Measurements from ENCODE around the gene ALKAL2.
A peak's percentile ranks its signal among the peaks of the same experiment; 100 is the strongest.

The ALKAL2 gene

DNA sequence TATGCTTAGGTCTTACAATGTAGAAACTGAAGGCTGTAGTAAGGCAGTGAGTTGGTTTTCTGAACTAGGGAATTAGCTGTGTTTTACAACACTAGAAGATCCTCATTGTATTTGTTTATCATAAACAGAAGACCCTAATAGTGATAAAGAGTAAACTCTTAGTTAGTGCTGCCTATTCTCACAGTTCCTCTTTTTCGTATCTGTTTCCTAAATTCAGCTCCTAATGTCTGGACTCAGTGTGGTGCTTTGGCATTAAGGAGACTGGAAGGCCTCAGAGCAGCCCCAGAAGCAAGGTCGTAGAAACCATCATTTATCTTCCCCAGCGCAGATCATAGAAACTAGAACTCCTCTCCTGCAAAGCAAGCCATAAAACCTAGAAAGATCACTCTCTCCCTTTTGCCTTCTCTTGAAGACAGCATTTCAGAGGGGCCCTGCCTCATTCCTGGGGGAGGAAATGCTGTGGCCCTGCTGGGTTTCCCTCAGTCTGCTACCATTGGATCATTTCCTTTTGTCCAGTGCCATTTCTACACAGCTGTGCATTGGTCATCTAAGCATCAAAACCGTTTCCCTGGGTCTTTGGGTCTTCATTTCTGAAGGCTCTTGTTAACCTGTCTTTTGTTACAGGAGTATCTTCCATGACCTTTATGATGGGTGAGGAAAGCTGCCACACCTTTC is 18.4 kb downstream of the ALKAL2 start:
- no peak for DNase-seq

DNA sequence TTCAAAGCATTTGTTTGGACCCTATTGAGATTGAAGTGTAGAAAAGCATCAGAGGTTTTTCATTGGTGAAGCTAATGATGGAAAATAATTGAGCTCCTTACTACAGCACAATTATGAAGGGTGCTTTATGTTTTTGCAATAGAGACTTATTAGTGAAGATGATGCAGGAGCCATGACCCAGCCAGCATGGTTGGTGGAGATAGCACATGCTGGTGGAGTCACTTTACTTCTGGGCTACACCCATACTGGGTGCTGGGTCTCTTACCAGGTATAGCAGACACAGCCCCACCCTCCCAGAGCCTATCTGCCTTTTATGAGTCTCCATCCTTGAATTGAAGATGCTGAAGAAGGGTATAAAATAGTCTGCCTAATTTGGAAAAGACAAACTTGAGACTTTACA is 19.6 kb downstream of the ALKAL2 start:
- DNase-seq: no peak

DNA sequence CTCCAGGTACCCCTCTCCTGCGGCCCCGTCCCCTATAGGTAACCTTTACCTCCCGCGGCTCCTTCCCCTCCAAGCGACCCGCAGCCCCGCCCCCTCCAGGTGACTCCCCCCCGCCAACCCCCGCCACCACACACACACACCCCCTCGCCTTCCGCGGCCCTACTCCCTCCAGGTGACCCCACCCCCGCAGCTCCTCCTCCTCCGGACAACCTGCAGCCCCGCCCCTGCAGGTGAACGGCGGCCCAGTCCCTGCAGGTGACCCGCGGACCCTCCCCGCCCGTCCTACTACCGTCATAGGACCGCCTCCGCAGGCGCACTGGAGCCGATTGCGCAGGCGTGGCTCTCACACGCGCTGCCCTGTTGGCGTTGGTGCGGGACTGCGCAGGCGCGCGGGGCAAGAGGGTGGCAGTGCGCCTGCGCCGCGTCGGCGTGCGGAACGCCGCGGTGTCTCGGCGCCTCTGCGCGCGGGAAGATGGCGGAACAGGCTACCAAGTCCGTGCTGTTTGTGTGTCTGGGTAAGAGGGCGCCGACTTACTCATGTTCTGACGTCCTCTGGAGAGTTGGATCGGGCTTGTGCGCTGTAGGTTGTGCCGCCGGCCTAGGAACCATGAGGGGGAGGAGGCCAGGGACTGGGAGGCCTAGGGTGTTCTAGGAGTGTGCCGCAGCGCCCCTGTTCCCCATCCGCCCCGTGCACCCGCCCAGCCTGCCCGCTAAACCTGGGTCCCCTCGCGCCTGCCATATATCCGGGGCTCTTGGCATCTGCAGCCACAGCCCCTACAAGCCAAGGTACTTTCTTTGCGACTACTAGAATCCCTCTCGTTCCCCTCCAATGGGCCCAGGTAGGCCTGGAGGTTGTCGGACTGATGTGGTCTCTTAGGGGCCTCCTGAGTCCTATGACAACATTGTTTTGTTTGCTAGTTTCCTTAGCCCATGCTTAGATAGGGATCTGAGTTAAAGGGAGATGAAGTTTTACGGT is 23.1 kb downstream of the ALKAL2 start, which contains the start of gene ACP1:
Gene ACP1, plus strand, starts transcription at position 455 of the 976 bp plus-strand sequence. Its CDS starts 18 bp downstream, at position 473.
- DNase-seq: peak; percentile 91

DNA sequence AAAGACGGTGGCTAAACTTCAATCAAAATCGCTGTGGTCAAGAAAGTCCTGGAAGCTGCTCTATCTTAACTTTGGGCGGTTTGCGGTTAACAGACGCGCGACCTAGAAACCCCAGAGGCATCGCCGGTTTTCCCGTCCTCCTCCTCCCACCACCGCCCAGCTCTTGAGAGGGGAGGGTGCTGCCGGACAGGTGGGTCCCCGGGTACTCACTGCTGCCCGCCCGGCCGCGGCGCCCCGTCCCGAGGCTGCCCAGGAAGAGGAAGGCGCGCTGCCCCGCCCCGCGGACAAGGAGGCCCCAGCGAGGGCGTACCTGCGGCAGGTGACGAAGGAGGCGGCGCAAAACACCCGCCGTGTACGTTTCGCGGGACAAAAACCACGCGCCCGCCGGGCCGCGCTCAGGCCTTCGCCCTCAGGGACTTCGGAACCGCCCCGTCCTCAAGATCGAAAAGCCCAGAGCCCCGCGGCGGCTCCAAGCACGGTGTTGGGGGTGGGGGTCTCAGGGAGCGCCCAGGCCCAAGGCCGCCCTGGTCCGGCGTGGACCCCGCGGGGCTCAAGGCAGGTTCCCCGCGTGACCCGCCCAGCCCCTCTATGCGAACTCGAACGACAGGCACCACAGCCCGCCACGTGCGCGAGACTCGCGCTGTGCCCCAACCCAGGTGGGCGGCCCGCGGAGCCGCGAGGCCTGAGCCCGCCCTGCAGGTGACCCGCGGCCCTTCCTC is 24.0 kb downstream of the ALKAL2 start, which contains the start of gene SH3YL1:
Gene SH3YL1, minus strand, starts transcription at position 259 of the 719 bp plus-strand sequence. Its CDS starts 48 bp downstream, at position 211.
- DNase-seq: no peak

GRCh38 chr2:263022-263738 is 24.7 kb downstream of the ALKAL2 start:
- no peak for DNase-seq

DNA sequence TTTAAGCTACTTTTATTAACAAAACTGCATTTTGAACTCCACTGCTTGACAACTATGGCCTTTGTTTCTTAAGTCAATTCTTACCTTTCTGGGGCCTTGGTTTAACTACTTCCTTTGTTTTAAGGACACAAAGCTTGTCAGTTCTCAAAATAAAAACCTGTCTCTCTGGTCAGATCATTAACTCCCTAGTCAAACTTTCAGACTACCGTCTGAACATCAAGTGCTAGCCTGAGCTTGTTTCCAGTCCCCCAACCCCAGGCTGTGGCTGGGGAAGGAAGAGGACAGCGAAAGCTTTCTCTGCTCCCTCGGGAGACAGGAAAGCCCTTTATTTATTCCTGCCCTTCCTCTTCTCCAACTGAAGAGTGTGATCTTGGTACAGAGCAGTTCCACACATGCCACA is 25.8 kb downstream of the ALKAL2 start:
- DNase-seq: no peak

DNA sequence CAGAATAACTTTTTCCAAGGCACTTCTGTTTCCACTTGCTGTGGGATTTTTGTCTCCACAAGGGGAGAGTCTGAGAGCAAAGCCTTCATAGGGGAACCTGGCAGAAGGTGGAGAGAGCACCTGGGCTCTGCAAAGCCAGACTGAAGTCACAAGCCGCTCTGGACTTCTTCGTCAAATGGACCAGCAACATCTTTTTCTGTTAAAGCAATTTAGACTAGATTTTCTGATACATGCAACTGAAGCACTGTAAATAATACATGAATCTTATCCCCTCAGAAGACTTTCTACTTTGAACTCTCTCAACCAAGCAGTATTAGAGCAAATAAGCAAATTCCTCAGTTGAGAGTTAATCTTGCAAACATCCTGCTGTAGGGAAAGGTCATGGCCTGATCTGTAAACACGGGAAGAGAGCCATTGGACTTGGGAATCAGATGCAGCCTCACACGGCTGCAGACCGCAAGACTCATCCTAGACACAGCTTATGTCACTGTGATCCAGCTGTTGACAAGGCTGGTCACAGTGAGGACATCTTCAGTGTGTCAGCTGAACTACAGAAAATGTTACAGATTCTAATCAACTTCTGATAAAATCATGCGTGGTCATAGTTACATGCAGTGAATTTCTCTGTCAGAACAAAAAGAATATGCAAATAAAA is 27.3 kb downstream of the ALKAL2 start:
- DNase-seq: peak; percentile 67

DNA sequence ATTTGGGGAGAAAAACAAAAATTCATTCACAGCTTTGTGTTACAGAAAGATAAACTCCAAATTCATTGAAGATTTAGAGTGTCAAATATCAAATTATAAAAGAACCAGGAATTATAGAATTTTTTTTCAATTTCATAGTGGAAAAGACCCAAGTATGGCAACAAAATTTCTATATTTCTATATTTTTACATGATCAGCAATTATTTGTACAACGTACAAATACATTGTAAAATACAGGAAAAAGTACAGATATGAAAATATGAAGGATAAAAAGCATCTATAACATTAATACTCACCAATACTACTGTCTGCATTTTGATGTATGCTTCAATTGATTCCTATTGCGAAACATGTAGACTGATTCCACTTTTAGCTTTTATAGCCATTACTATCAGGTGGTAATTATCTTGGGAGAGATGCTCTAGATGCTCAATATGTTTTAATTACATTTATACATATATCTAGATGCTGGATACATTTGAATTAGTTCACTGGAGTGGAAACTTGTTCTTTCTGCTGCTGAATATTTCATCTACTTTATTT is 28.0 kb downstream of the ALKAL2 start:
- no peak for DNase-seq

- no peak for DNase-seq
These were observed 29.0 kb downstream of the ALKAL2 start for GRCh38 chr2:258933-259332.

DNA sequence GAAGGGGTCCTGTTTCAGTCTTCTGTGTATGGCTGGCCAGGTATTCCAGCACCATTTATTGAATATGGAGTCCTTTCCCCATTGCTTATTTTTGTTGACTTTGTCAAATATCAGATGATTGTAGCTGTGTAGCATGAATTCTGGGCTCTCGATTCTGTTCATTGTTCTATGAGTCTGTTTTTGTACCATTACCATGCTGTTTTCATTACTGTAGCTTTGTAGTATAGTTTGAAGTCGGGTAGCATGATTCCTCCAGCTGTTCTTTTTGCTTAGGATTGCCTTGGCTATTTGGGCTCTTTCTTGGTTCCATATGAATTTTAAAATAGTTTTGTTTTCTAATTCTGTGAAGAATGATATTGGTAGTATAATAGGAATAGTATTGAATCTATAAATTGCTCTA is 30.0 kb downstream of the ALKAL2 start:
- DNase-seq: no peak

DNA sequence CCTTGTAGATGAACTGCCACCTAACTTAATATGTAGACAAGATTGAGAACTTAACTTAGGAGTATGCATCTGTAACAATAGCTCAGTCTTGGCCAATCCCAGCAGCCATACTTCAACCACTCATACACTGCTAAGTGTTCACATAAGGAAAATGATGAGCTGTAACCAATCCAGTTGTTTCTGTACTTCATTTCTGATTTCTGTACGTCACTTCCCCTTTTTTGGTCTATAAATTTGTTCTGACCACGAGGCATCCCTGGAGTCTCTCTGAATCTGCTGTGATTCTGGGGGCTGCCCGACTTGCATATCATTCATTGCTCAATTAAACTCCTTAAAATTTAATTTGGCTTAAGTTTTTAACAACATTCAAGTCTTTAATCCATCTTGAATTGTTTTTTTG is 30.5 kb downstream of the ALKAL2 start:
- DNase-seq: no peak

DNA sequence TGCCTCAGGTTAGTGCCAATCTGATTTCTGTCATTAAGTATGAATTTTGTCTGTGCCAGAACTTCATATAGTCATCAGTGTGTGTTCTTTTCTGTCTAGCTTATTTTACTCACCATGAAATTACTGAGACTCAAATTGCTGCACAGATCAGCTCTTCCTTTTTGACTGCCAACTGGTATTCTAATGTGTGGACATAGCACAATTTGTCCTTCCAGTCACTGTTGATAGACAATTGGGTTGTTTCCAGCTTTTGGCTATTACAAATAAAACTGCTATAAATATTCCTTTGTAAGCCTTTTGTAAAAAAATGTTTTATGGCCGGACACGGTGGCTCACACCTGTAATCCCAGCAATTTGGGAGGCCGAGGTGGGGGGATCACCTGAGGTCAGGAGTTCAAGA is 31.8 kb downstream of the ALKAL2 start:
- no peak for DNase-seq

GRCh38 chr2:255195-255594 is 32.7 kb downstream of the ALKAL2 start:
- DNase-seq: no peak

DNA sequence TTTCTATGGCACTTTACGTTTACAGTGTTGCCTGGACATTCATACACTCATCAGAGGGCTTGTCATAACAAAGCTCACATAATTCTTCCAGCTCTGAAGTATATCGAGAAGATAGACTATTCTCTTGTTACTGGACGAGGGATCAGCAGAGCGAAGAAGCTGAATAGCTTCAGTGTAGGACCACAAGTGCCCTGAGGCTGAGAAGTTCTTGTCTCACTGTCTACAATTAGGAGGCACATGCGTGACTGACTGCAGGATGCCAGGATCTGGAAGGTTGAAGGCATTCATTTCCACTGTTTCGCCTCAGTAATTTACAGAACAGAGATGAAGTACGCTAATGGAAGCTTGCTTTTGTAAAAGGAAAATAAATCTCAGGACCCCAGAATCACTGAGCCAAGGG is 33.6 kb downstream of the ALKAL2 start:
- DNase-seq: no peak

- no peak for DNase-seq
These were observed 34.7 kb downstream of the ALKAL2 start for GRCh38 chr2:253202-253638.

DNA sequence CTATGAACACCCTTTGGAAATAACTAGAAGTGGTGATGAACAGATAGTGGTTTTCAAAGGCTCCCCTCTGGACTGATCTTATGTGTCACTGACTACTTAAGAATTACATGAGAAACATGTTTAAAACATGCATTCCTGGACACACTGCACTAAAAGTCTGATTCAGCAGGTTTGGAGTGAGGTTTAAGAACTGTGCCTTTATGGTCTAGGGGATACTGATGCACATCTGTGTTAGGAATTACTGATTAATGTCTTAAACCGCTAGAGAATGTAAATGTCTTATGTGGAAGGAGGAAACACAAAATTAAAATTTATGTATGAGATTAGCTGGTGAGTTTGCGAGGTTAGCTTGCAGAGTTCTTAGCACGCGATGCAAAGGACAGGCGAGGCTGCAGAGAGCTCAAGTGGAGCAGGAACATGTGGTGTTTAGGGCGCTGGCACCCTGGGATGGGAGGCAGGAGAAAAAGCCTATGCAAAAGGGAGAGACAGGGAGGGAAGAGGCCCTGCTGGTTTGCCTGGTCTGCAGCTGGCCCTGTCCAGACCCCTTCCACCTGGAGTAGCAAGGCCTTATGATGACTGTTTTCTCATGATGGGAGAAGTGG is 35.8 kb downstream of the ALKAL2 start:
- DNase-seq: no peak

- DNase-seq: no peak
These were observed 38.3 kb downstream of the ALKAL2 start for GRCh38 chr2:249538-250042.

- no peak for DNase-seq
These were observed 39.2 kb downstream of the ALKAL2 start for GRCh38 chr2:248724-249123.

DNA sequence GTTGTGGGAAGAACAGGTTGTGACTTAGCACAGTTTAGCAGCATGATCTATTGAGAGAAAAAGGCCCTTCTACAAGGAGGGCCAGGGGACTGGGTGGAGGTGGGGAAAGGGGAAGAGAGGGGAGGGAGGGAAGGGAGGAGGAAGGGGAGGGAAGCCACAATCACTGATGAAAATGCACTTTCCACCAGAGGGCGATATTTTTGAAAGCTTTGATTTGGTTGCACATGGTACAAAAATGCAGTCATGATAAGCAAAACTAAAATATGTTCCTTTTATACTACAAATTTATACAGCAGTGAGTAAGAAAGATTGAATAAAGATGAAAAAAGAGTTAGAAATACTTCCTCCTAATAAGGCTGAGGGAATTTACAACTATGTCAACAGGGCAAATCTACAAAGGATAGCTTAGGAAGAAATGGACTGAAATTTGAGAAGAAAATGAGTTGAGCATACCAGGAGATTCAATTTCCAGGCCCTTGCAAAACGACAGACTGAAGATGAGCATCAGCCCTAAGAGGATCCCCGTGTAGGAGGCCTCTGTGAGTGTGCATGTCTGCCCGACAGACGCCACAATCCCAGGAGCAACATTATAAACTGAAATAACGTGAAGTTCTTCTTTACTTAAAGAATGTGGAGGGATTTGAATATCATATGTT is 41.3 kb downstream of the ALKAL2 start:
- peak; percentile 66 for DNase-seq

DNA sequence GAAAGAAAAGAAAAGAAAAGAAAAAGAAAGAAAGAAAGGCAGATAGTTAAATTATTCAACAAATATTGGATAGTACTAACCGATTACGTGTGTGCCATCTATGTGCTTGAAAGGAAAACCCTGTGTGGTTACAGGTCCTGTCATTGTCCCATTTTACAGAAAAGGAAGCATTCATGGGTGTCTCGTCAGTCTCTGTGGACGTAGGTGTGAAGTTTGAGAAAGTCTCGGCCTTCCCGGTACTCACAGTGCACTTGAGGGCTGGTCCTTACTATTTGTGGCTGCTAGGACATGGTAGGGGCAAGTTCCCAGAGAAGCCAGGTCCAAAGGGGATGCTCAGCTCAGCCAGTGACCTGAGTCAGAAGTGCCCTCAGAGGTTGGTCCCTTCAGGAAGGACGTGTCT is 43.3 kb downstream of the ALKAL2 start:
- no peak for DNase-seq
